NK-92 (cell line): ENCODE measurements around the gene STK38.

ENCODE experiments used
- DNase-seq: peaks from one replicate; lab custom pipeline; 2025; ENCODE audit not compliant: unreplicated experiment; lab: John Stamatoyannopoulos, UW

STK38 gene

GRCh38 chr6:36566418-36566905 is 19.2 kb upstream of the STK38 start:
- no peak for DNase-seq

GRCh38 chr6:36563928-36564284 is 16.6 kb upstream of the STK38 start:
- no peak for DNase-seq

- no peak for DNase-seq
These were observed 16.1 kb upstream of the STK38 start for GRCh38 chr6:36563237-36563927.

GRCh38 chr6:36560822-36561221 is 13.5 kb upstream of the STK38 start:
- DNase-seq, result no peak

- no peak for DNase-seq
These were observed 11.9 kb upstream of the STK38 start for GRCh38 chr6:36559011-36559793.

GRCh38 chr6:36556281-36556680 is 9.0 kb upstream of the STK38 start:
- DNase-seq, result no peak

- DNase-seq, result no peak
These were observed 8.5 kb upstream of the STK38 start for GRCh38 chr6:36555750-36556252.

- DNase-seq, result no peak
These were observed 3.3 kb upstream of the STK38 start for GRCh38 chr6:36550473-36551000.

- DNase-seq, result no peak
These were observed 1.1 kb upstream of the STK38 start for GRCh38 chr6:36548401-36548743.

- no peak for DNase-seq
These were observed 544 bp upstream of the STK38 start for GRCh38 chr6:36547646-36548400.

- DNase-seq, result no peak
These were observed 865 bp downstream of the STK38 start for GRCh38 chr6:36546308-36546919.

GRCh38 chr6:36545767-36546307 is 1.4 kb downstream of the STK38 start:
- DNase-seq, result no peak

- no peak for DNase-seq
These were observed 3.1 kb downstream of the STK38 start for GRCh38 chr6:36544228-36544627.

GRCh38 chr6:36542041-36542440 is 5.2 kb downstream of the STK38 start:
- no peak for DNase-seq

GRCh38 chr6:36539814-36540568 is 7.3 kb downstream of the STK38 start:
- no peak for DNase-seq

GRCh38 chr6:36536873-36537547 is 10.3 kb downstream of the STK38 start:
- no peak for DNase-seq

- DNase-seq, result no peak
These were observed 14.0 kb downstream of the STK38 start for GRCh38 chr6:36533321-36533720.

GRCh38 chr6:36526066-36526465 is 21.2 kb downstream of the STK38 start:
- DNase-seq, result no peak

GRCh38 chr6:36525346-36525745 is 21.9 kb downstream of the STK38 start:
- DNase-seq, result no peak
